Measurements from ENCODE around the gene ZMAT3. TPM values are rescaled to one million over a fixed set of nuclear protein-coding genes. Genes with fewer than 3 reads are reported as not detected.

The ZMAT3 gene
- total RNA-seq, 2 experiments from 2014 or later: 15.9 to 17.1 TPM

GRCh38 chr3:179088306-179088705, 16.7 kb upstream of the ZMAT3 start:
- POLR2A ChIA-PET: no interaction called here
- CTCF ChIA-PET: interaction anchor here (0.7 kb wide), 1 partner anchor 234 kb away, joined by 3 read pairs; no protein-coding TSS in a partner anchor
- no peak overlapping the region for H3K4me3 Mint-ChIP-seq
- H3K9me3 Mint-ChIP-seq (ENCODE audit: insufficient read depth): no peaks in the 10 kb centered on the region
- H3K27me3 Mint-ChIP-seq (ENCODE audit: low read depth): no peaks in the 10 kb centered on the region
- no peaks in the 10 kb centered on the region for H3K36me3 Mint-ChIP-seq (ENCODE audit: low read depth)
- no peak for ATAC-seq
- peaks cover 24% of the 10 kb centered on the region for H3K4me1 Mint-ChIP-seq (ENCODE audit: low read depth)
- H3K27ac Mint-ChIP-seq: no peak overlapping the region
- no peak for DNase-seq

GRCh38 chr3:179083977-179084376, 12.4 kb upstream of the ZMAT3 start:
- Mint-ChIP-seq H3K4me1 (ENCODE audit: low read depth) (peaks cover 17% of the 10 kb centered on the region), H3K9me3 (ENCODE audit: insufficient read depth) (no peaks in the 10 kb centered on the region), H3K27me3 (ENCODE audit: low read depth) (no peaks in the 10 kb centered on the region), H3K27ac (no peak overlapping the region), H3K4me3 (no peak overlapping the region), H3K36me3 (ENCODE audit: low read depth) (no peaks in the 10 kb centered on the region)
- ATAC-seq (no peak), DNase-seq (no peak)
- POLR2A ChIA-PET: interaction anchor here (0.7 to 1.1 kb wide), 4 partner anchors 9 to 268 kb away, joined by 3 read pairs; partner anchors contain the start of gene ZMAT3
- CTCF ChIA-PET: interaction anchor here (1.1 to 2.2 kb wide), 2 partner anchors 68 to 237 kb away, joined by 4 to 8 read pairs; no protein-coding TSS in a partner anchor

GRCh38 chr3:179082416-179082815, 10.8 kb upstream of the ZMAT3 start:
- POLR2A ChIA-PET: interaction anchor here (0.6 to 1.3 kb wide), 4 partner anchors 10 to 190 kb away, joined by 3 read pairs; no protein-coding TSS in a partner anchor

GRCh38 chr3:179081885-179082284, 10.3 kb upstream of the ZMAT3 start:
- DNase-seq (no peak), ATAC-seq (no peak)
- H3K4me1 Mint-ChIP-seq (ENCODE audit: low read depth): peaks cover 15% of the 10 kb centered on the region
- H3K27me3 Mint-ChIP-seq (ENCODE audit: low read depth): no peaks in the 10 kb centered on the region
- ChIA-PET CTCF (interaction anchor here (1.4 to 2.2 kb wide), 4 partner anchors 11 to 239 kb away, joined by 3 to 9 read pairs (median 8); partner anchors contain the start of gene ZMAT3), POLR2A (interaction anchor here (0.6 to 1.3 kb wide), 4 partner anchors 10 to 190 kb away, joined by 3 read pairs; no protein-coding TSS in a partner anchor)
- H3K36me3 Mint-ChIP-seq (ENCODE audit: low read depth): no peaks in the 10 kb centered on the region
- H3K27ac Mint-ChIP-seq: no peak overlapping the region
- H3K9me3 Mint-ChIP-seq (ENCODE audit: insufficient read depth): no peaks in the 10 kb centered on the region
- no peak overlapping the region for H3K4me3 Mint-ChIP-seq

More at GRCh38 chr3:179082416-179082815, 10.8 kb upstream of the ZMAT3 start:
- DNase-seq (no peak), ATAC-seq (no peak)
- no peaks in the 10 kb centered on the region for H3K27me3 Mint-ChIP-seq (ENCODE audit: low read depth)
- CTCF ChIA-PET: interaction anchor here (0.6 to 2.2 kb wide), 6 partner anchors 9 to 239 kb away, joined by 3 to 9 read pairs (median 6); partner anchors contain the start of gene ZMAT3
- H3K4me3 Mint-ChIP-seq: no peak overlapping the region
- H3K36me3 Mint-ChIP-seq (ENCODE audit: low read depth): no peaks in the 10 kb centered on the region
- peaks cover 15% of the 10 kb centered on the region for H3K4me1 Mint-ChIP-seq (ENCODE audit: low read depth)
- H3K9me3 Mint-ChIP-seq (ENCODE audit: insufficient read depth): no peaks in the 10 kb centered on the region
- no peak overlapping the region for H3K27ac Mint-ChIP-seq

GRCh38 chr3:179079537-179079936, 7.9 kb upstream of the ZMAT3 start:
- H3K4me1 Mint-ChIP-seq (ENCODE audit: low read depth): peaks cover 22% of the 10 kb centered on the region
- POLR2A ChIA-PET: no interaction called here
- no peak for ATAC-seq
- no peak overlapping the region for H3K27ac Mint-ChIP-seq
- no peak overlapping the region for H3K4me3 Mint-ChIP-seq
- no peaks in the 10 kb centered on the region for H3K27me3 Mint-ChIP-seq (ENCODE audit: low read depth)
- DNase-seq: no peak
- H3K9me3 Mint-ChIP-seq (ENCODE audit: insufficient read depth): no peaks in the 10 kb centered on the region
- CTCF ChIA-PET: no interaction called here
- H3K36me3 Mint-ChIP-seq (ENCODE audit: low read depth): no peaks in the 10 kb centered on the region

- POLR2A ChIA-PET: interaction anchor here (1.4 kb wide), 1 partner anchor 73 kb away, joined by 3 read pairs; no protein-coding TSS in a partner anchor
- Mint-ChIP-seq H3K4me1 (ENCODE audit: low read depth) (peaks cover 34% of the 10 kb centered on the region), H3K9me3 (ENCODE audit: insufficient read depth) (no peaks in the 10 kb centered on the region), H3K36me3 (ENCODE audit: low read depth) (no peaks in the 10 kb centered on the region), H3K27me3 (ENCODE audit: low read depth) (no peaks in the 10 kb centered on the region), H3K27ac (no peak overlapping the region), H3K4me3 (no peak overlapping the region)
- CTCF ChIA-PET: interaction anchor here (0.7 to 1.0 kb wide), 3 partner anchors 12 to 61 kb away, joined by 3 read pairs; no protein-coding TSS in a partner anchor
- DNase-seq (no peak), ATAC-seq (no peak)
These were observed 4.8 kb upstream of the ZMAT3 start for GRCh38 chr3:179076243-179077027.

- H3K27ac Mint-ChIP-seq: no peak overlapping the region
These were observed 3.0 kb upstream of the ZMAT3 start for GRCh38 chr3:179074656-179075055.

GRCh38 chr3:179073816-179074215, 2.2 kb upstream of the ZMAT3 start:
- DNase-seq: no peak
- ATAC-seq: no peak
- Mint-ChIP-seq H3K4me3 (no peak overlapping the region), H3K36me3 (ENCODE audit: low read depth) (peaks cover 10% of the 10 kb centered on the region), H3K27me3 (ENCODE audit: low read depth) (no peaks in the 10 kb centered on the region), H3K9me3 (ENCODE audit: insufficient read depth) (no peaks in the 10 kb centered on the region), H3K4me1 (ENCODE audit: low read depth) (peaks cover 42% of the 10 kb centered on the region), H3K27ac (no peak overlapping the region)
- CTCF ChIA-PET: interaction anchor here (0.8 to 1.3 kb wide), 4 partner anchors 9 to 248 kb away, joined by 3 to 4 read pairs (median 4); no protein-coding TSS in a partner anchor
- POLR2A ChIA-PET: no interaction called here

More at GRCh38 chr3:179074656-179075055, 3.0 kb upstream of the ZMAT3 start:
- Mint-ChIP-seq H3K36me3 (ENCODE audit: low read depth) (peaks cover 5% of the 10 kb centered on the region), H3K27me3 (ENCODE audit: low read depth) (no peaks in the 10 kb centered on the region), H3K4me3 (no peak overlapping the region), H3K4me1 (ENCODE audit: low read depth) (peaks cover 38% of the 10 kb centered on the region), H3K9me3 (ENCODE audit: insufficient read depth) (no peaks in the 10 kb centered on the region)
- ChIA-PET POLR2A (interaction anchor here (1.0 kb wide), 1 partner anchor 34 kb away, joined by 3 read pairs; no protein-coding TSS in a partner anchor), CTCF (no interaction called here)
- ATAC-seq (no peak), DNase-seq (no peak)

- peaks cover 50% of the 10 kb centered on the region for H3K4me1 Mint-ChIP-seq (ENCODE audit: low read depth)
- CTCF ChIA-PET: interaction anchor here (0.7 to 6.3 kb wide), 6 partner anchors 52 to 248 kb away, joined by 3 to 40 read pairs (median 28); partner anchors contain the start of gene PIK3CA
- no peaks in the 10 kb centered on the region for H3K9me3 Mint-ChIP-seq (ENCODE audit: insufficient read depth)
These were observed 460 bp upstream of the ZMAT3 start for GRCh38 chr3:179072100-179072438.

GRCh38 chr3:179071027-179071322, 634 bp downstream of the ZMAT3 start:
- ATAC-seq: no peak
- no peaks in the 10 kb centered on the region for H3K9me3 Mint-ChIP-seq (ENCODE audit: insufficient read depth)
- H3K36me3 Mint-ChIP-seq (ENCODE audit: low read depth): peaks cover 29% of the 10 kb centered on the region
- no peaks in the 10 kb centered on the region for H3K27me3 Mint-ChIP-seq (ENCODE audit: low read depth)
- peak overlapping the region; percentile 96 for H3K4me3 Mint-ChIP-seq
- DNase-seq: no peak
- peak overlapping the region; percentile 90 for H3K27ac Mint-ChIP-seq
- ChIA-PET POLR2A (interaction anchor here (0.7 to 2.7 kb wide), 8 partner anchors 11 to 252 kb away, joined by 3 to 14 read pairs (median 4); partner anchors contain the start of genes PIK3CA and ZNF639), CTCF (interaction anchor here (1.0 to 6.3 kb wide), 9 partner anchors 11 to 249 kb away, joined by 3 to 40 read pairs (median 6); partner anchors contain the start of gene PIK3CA)
- peaks cover 50% of the 10 kb centered on the region for H3K4me1 Mint-ChIP-seq (ENCODE audit: low read depth)

More at GRCh38 chr3:179072100-179072438, 460 bp upstream of the ZMAT3 start:
- ATAC-seq (peak; percentile 55), DNase-seq (peak; percentile 68)
- peak overlapping the region; percentile 96 for H3K4me3 Mint-ChIP-seq
- peaks cover 19% of the 10 kb centered on the region for H3K36me3 Mint-ChIP-seq (ENCODE audit: low read depth)
- peak overlapping the region; percentile 87 for H3K27ac Mint-ChIP-seq
- POLR2A ChIA-PET: interaction anchor here (0.6 to 1.6 kb wide), 5 partner anchors 10 to 1530 kb away, joined by 3 to 5 read pairs (median 4); partner anchors contain the start of gene TTC14
- H3K27me3 Mint-ChIP-seq (ENCODE audit: low read depth): no peaks in the 10 kb centered on the region

- ChIA-PET POLR2A (interaction anchor here (0.6 to 2.7 kb wide), 2 partner anchors 79 to 124 kb away, joined by 3 to 14 read pairs; partner anchors contain the start of gene PIK3CA), CTCF (interaction anchor here (0.7 to 6.3 kb wide), 14 partner anchors 10 to 250 kb away, joined by 3 to 40 read pairs (median 4); partner anchors contain the start of gene PIK3CA)
- no peaks in the 10 kb centered on the region for H3K27me3 Mint-ChIP-seq (ENCODE audit: low read depth)
- peak overlapping the region; percentile 72 for H3K4me3 Mint-ChIP-seq
- peaks cover 48% of the 10 kb centered on the region for H3K4me1 Mint-ChIP-seq (ENCODE audit: low read depth)
- ATAC-seq: no peak
- DNase-seq: no peak
- peak overlapping the region; percentile 44 for H3K27ac Mint-ChIP-seq
- H3K9me3 Mint-ChIP-seq (ENCODE audit: insufficient read depth): no peaks in the 10 kb centered on the region
- H3K36me3 Mint-ChIP-seq (ENCODE audit: low read depth): peaks cover 31% of the 10 kb centered on the region
These were observed 1.7 kb downstream of the ZMAT3 start for GRCh38 chr3:179069762-179070390.
